Lung (tissue), 12 donors: ENCODE results near the gene PDGFRA. TPM values are rescaled to one million over a fixed set of nuclear protein-coding genes. Genes with fewer than 3 reads are reported as not detected.

Experiments
- ATAC-seq: fragments of 200-7000 bp; cut with Tn5 transposase; one replicate; pipeline ENCODE4 v1.9.1; 2020; ENCODE audit warnings: moderate number of reproducible peaks; ENCODE audit not compliant: insufficient read depth, low FRiP score
- DNase-seq, 3 donors: peaks; one replicate each; pipeline ENCODE4 v3.0.0-alpha.2; 2013 to 2017
- H3K27ac ChIP-seq, 2 donors: one replicate each; pipeline ENCODE4 v1.5.1; 2013; ENCODE audit warnings: mild to moderate bottlenecking in 2 of 2, moderate library complexity in 2 of 2, control low read depth in 1 of 2, inconsistent platforms in 1 of 2, low read depth in 1 of 2, low read length in 1 of 2
- H3K27me3 ChIP-seq, 3 donors: one replicate each; pipeline ENCODE4 v1.5.1; 2013; ENCODE audit warnings: low read length in 2 of 3; ENCODE audit not compliant: control insufficient read depth in 3 of 3, insufficient read depth in 3 of 3
- H3K36me3 ChIP-seq, 4 donors: one replicate each; pipeline ENCODE4 v1.5.1; 2013; ENCODE audit warnings: low read length in 4 of 4, mild to moderate bottlenecking in 1 of 4, moderate library complexity in 1 of 4; ENCODE audit not compliant: control insufficient read depth in 4 of 4, insufficient read depth in 4 of 4
- H3K4me1 ChIP-seq, 5 donors: one replicate each; pipeline ENCODE4 v1.5.1; 2013; ENCODE audit warnings: low read length in 5 of 5, mild to moderate bottlenecking in 2 of 5, moderate library complexity in 1 of 5; ENCODE audit not compliant: control insufficient read depth in 5 of 5, insufficient read depth in 5 of 5
- H3K4me3 ChIP-seq: one replicate; pipeline ENCODE4 v1.5.1; 2013; ENCODE audit warnings: mild to moderate bottlenecking, control low read depth, moderate library complexity
- H3K9ac ChIP-seq, 2 donors: one replicate each; pipeline ENCODE4 v1.5.1; 2013; ENCODE audit warnings: low read length in 2 of 2, control low read depth in 1 of 2; ENCODE audit not compliant: insufficient read depth in 1 of 2
- H3K9me3 ChIP-seq, 4 donors: one replicate each; pipeline ENCODE4 v1.5.1; 2013; ENCODE audit warnings: low read length in 3 of 4, mild to moderate bottlenecking in 1 of 4, moderate library complexity in 1 of 4; ENCODE audit not compliant: control insufficient read depth in 4 of 4, insufficient read depth in 3 of 4
- WGBS, 2 donors: extraction: QIAGEN DNeasy Blood & Tissue Kit; methylation state at CpG; one replicate each; pipeline ENCODE4 v1.1.7; 2013; 5-methylcytosine and 5-hydroxymethylcytosine counted together
- polyA plus RNA-seq, 2 donors: library from polyadenylated mRNA; stranded (reverse); fragments of 200-250 nt; gene quantifications; one replicate each; pipeline ENCODE4 v1.2.1, GENCODE V29; 2013
- total RNA-seq, 2 donors: library from RNA; depleted of rRNA in 1 of 2; stranded (reverse); fragments of >200 nt in 1 of 2; gene quantifications; one replicate each; pipeline ENCODE4 v1.2.1, GENCODE V29; 2014 to 2021
- TF ChIP-seq, protein P1 (sequence below): IDR thresholded peaks from 2 replicates; pipeline ENCODE4 v1.5.1; 2012; ENCODE audit warnings: mild to moderate bottlenecking; ENCODE audit errors: control extremely low read depth, extremely low read depth
- donor health status: control.
- donor health status: control.
- donor health status: Bipolar disorder and iron deficiency.
- donor health status: healthy.
- donor health status: DM: yes; HTN: yes; CAD: no.

Gene PDGFRA
- total and polyA plus RNA-seq, 4 donors: 8.1 to 151 (median 65.6) TPM

DNA sequence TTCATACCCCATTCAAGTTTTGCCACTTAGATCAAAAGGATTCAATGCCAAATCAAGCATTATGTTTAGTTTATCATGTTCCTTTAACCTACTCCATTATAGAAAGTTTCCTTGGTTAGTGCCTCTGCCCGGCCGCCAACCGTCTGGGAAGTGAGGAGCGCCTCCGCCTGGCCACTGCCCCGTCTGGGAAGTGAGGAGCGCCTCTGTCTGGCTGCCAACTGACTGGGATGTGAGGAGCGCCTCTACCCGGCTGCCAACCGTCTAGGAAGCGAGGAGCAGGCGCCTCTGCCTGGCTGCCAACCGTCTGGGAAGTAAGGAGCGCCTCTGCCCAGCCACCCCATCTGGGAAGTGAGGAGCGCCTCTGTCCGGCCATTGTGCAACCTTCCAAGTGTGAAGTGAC lies 36.3 kb upstream of the PDGFRA start:
- 93 to 95% methylated on average over 16 of the region's 16 CpGs for WGBS, 2 donors
- peaks cover 0 to 7% (median 0%) of the 10 kb centered on the region in 5 donors for H3K4me1 ChIP-seq
- TF ChIP-seq, protein P1, sequence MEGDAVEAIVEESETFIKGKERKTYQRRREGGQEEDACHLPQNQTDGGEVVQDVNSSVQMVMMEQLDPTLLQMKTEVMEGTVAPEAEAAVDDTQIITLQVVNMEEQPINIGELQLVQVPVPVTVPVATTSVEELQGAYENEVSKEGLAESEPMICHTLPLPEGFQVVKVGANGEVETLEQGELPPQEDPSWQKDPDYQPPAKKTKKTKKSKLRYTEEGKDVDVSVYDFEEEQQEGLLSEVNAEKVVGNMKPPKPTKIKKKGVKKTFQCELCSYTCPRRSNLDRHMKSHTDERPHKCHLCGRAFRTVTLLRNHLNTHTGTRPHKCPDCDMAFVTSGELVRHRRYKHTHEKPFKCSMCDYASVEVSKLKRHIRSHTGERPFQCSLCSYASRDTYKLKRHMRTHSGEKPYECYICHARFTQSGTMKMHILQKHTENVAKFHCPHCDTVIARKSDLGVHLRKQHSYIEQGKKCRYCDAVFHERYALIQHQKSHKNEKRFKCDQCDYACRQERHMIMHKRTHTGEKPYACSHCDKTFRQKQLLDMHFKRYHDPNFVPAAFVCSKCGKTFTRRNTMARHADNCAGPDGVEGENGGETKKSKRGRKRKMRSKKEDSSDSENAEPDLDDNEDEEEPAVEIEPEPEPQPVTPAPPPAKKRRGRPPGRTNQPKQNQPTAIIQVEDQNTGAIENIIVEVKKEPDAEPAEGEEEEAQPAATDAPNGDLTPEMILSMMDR: no peak
- no peaks in the 10 kb centered on the region for H3K27me3 ChIP-seq
- H3K27ac ChIP-seq: no peak overlapping the region
- DNase-seq (no peak), ATAC-seq (no peak)
- H3K36me3 ChIP-seq: no peaks in the 10 kb centered on the region
- H3K9ac ChIP-seq: no peak overlapping the region
- peaks cover 0 to 2% (median 0%) of the 10 kb centered on the region in 4 donors for H3K9me3 ChIP-seq
- no peak overlapping the region for H3K4me3 ChIP-seq

GRCh38 chr4:54197926-54198325 lies 31.2 kb upstream of the PDGFRA start:
- Histone ChIP-seq H3K4me3 (no peak overlapping the region), H3K36me3 (no peaks in the 10 kb centered on the region), H3K4me1 (peaks cover 0 to 7% (median 0%) of the 10 kb centered on the region in 5 donors), H3K9me3 (peaks cover 0 to 6% (median 0%) of the 10 kb centered on the region in 4 donors), H3K27ac (no peak overlapping the region), H3K27me3 (no peaks in the 10 kb centered on the region), H3K9ac (no peak overlapping the region)
- DNase-seq: no peak
- TF ChIP-seq, protein P1: no peak
- no peak for ATAC-seq
- 90 to 100% methylated on average over 2 of the region's 2 CpGs for WGBS, 2 donors

GRCh38 chr4:54199919-54200318 lies 29.2 kb upstream of the PDGFRA start:
- Histone ChIP-seq H3K36me3 (no peaks in the 10 kb centered on the region), H3K27me3 (no peaks in the 10 kb centered on the region), H3K27ac (no peak overlapping the region), H3K9me3 (peaks cover 0 to 9% (median 0%) of the 10 kb centered on the region in 4 donors), H3K9ac (no peak overlapping the region), H3K4me1 (peaks cover 0 to 7% (median 0%) of the 10 kb centered on the region in 5 donors), H3K4me3 (no peak overlapping the region)
- 95 to 99% methylated on average over 5 of the region's 5 CpGs for WGBS, 2 donors
- ATAC-seq (no peak), DNase-seq (no peak)
- TF ChIP-seq, protein P1: no peak

DNA sequence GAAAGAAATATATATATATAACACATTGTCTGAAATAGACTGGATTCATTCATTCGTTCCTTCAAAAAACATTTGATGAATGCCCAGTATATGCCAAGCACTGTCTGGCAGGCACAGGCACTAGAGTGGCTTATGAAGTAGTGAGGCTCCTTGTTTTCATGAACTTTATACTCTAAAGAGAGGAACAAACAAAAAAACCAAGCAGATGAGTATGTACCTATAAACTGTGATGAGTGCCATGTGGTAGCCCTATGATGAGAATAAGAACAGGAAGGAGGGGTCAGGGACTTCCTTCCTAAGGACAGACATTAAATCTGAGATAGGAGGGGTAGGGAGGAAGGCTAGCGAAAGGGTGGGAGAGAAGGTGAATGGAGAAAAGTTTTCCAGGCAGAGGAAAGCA lies 19.5 kb upstream of the PDGFRA start:
- Histone ChIP-seq H3K4me1 (no peaks in the 10 kb centered on the region), H3K9ac (no peak overlapping the region), H3K9me3 (no peaks in the 10 kb centered on the region), H3K36me3 (no peaks in the 10 kb centered on the region), H3K27ac (no peak overlapping the region), H3K27me3 (peaks cover 0 to 3% (median 0%) of the 10 kb centered on the region in 3 donors), H3K4me3 (no peak overlapping the region)
- ATAC-seq: no peak
- 86% methylated on average over 2 of the region's 2 CpGs for WGBS, 2 donors
- DNase-seq: no peak
- TF ChIP-seq, protein P1: no peak
